Parathyroid adenoma (tissue), 2 donors: Measurements from ENCODE around the gene GNB3.
"Not testable (repeated sequence)": the region's sequence is repeated elsewhere in the genome, so short reads cannot be mapped to it uniquely, and the experiment has no call there.

Experiments
- H2AFZ ChIP-seq: fragments of 300-600 bp; sonication (generic); one replicate; pipeline ENCODE4 v1.7.0; 2017; ENCODE audit warnings: antibody characterized with exemption, mild to moderate bottlenecking
- H3K27ac ChIP-seq: fragments of 300-600 bp; sonication (generic); one replicate; pipeline ENCODE4 v1.7.0; 2017
- H3K27me3 ChIP-seq: fragments of 300-600 bp; sonication (generic); one replicate; pipeline ENCODE4 v1.7.0; 2017; ENCODE audit warnings: low read length; ENCODE audit not compliant: control insufficient read depth, insufficient read depth
- H3K36me3 ChIP-seq: fragments of 300-600 bp; sonication (generic); one replicate; pipeline ENCODE4 v1.7.0; 2017; ENCODE audit warnings: low read length; ENCODE audit not compliant: control insufficient read depth, insufficient read depth
- H3K4me1 ChIP-seq: fragments of 300-600 bp; sonication (generic); one replicate; pipeline ENCODE4 v1.7.0; 2017; ENCODE audit warnings: control low read depth
- H3K4me2 ChIP-seq: fragments of 300-600 bp; sonication (generic); one replicate; pipeline ENCODE4 v1.7.0; 2017; ENCODE audit warnings: low read length
- H3K4me3 ChIP-seq: fragments of 300-600 bp; sonication (generic); one replicate; pipeline ENCODE4 v1.7.0; 2017; ENCODE audit warnings: low read depth, low read length
- H3K79me2 ChIP-seq: fragments of 300-600 bp; sonication (generic); one replicate; pipeline ENCODE4 v1.7.0; 2017; ENCODE audit warnings: control low read depth
- H3K9ac ChIP-seq: fragments of 300-600 bp; sonication (generic); one replicate; pipeline ENCODE4 v1.7.0; 2017; ENCODE audit warnings: mild to moderate bottlenecking
- H3K9me3 ChIP-seq: fragments of 300-600 bp; sonication (generic); one replicate; pipeline ENCODE4 v1.7.0; 2017; ENCODE audit warnings: low read length; ENCODE audit not compliant: control insufficient read depth
- TF ChIP-seq, protein P1 (sequence below): fragments of 300-600 bp; sonication (generic); IDR thresholded peaks from one replicate; pipeline ENCODE4 v1.7.0; 2017; ENCODE audit warnings: antibody characterized with exemption, mild to moderate bottlenecking
- donor health status: primary hyperparathyroidism.

Gene GNB3

DNA sequence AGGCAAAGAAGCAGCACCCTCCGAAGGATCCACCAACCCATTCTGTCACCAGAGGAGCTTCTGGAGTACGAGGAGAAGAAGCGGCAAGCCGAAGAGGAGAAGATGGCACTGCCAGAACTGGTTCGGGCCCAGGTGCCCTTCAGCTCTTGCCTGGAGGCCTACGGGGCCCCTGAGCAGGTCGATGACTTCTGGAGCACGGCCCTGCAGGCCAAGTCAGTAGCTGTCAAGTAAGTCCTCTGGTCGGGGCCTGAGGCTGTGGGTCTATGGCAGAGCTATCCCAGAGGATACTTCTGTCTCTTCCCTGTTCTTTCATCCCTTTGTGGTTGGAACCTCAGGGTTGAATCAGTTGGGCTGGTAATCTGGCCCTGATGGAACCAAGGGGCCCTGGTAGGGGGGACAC, 20.7 kb downstream of the GNB3 start:
- H3K4me1 ChIP-seq, result no peaks in the 10 kb centered on the region
- H2AFZ ChIP-seq, result no peak overlapping the region
- no peaks in the 10 kb centered on the region for H3K36me3 ChIP-seq
- H3K9me3 ChIP-seq, result no peaks in the 10 kb centered on the region
- H3K79me2 ChIP-seq, result peaks cover 5% of the 10 kb centered on the region
- no peak overlapping the region for H3K9ac ChIP-seq
- H3K27ac ChIP-seq, result no peak overlapping the region
- H3K27me3 ChIP-seq, result no peaks in the 10 kb centered on the region
- TF ChIP-seq, protein P1, sequence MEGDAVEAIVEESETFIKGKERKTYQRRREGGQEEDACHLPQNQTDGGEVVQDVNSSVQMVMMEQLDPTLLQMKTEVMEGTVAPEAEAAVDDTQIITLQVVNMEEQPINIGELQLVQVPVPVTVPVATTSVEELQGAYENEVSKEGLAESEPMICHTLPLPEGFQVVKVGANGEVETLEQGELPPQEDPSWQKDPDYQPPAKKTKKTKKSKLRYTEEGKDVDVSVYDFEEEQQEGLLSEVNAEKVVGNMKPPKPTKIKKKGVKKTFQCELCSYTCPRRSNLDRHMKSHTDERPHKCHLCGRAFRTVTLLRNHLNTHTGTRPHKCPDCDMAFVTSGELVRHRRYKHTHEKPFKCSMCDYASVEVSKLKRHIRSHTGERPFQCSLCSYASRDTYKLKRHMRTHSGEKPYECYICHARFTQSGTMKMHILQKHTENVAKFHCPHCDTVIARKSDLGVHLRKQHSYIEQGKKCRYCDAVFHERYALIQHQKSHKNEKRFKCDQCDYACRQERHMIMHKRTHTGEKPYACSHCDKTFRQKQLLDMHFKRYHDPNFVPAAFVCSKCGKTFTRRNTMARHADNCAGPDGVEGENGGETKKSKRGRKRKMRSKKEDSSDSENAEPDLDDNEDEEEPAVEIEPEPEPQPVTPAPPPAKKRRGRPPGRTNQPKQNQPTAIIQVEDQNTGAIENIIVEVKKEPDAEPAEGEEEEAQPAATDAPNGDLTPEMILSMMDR, result no peak
- H3K4me3 ChIP-seq, result no peak overlapping the region
- H3K4me2 ChIP-seq, result no peak overlapping the region

DNA sequence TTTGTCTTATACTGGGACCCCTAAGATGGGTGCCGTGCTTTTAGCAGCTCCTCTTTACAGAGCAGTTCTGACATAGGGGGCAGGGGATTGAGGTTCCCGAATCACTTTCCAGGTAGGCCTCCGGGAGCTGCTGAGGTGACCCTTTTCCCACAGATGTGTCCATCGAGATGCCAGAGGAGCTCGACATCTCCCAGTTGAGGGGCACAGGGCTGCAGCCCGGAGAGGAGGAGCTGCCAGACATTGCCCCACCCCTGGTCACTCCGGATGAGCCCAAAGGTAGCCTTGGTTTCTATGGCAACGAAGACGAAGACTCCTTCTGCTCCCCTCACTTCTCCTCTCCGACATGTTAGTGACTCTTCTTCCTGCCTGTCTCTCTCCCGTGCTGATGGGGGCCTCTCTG, 22.3 kb downstream of the GNB3 start:
- TF ChIP-seq, protein P1, result no peak
- Histone ChIP-seq H3K9ac (no peak overlapping the region), H3K36me3 (no peaks in the 10 kb centered on the region), H3K9me3 (no peaks in the 10 kb centered on the region), H3K79me2 (peaks cover 2% of the 10 kb centered on the region), H3K4me3 (no peak overlapping the region), H3K27me3 (no peaks in the 10 kb centered on the region), H3K27ac (no peak overlapping the region), H3K4me2 (no peak overlapping the region), H3K4me1 (peaks cover 2% of the 10 kb centered on the region), H2AFZ (no peak overlapping the region)

DNA sequence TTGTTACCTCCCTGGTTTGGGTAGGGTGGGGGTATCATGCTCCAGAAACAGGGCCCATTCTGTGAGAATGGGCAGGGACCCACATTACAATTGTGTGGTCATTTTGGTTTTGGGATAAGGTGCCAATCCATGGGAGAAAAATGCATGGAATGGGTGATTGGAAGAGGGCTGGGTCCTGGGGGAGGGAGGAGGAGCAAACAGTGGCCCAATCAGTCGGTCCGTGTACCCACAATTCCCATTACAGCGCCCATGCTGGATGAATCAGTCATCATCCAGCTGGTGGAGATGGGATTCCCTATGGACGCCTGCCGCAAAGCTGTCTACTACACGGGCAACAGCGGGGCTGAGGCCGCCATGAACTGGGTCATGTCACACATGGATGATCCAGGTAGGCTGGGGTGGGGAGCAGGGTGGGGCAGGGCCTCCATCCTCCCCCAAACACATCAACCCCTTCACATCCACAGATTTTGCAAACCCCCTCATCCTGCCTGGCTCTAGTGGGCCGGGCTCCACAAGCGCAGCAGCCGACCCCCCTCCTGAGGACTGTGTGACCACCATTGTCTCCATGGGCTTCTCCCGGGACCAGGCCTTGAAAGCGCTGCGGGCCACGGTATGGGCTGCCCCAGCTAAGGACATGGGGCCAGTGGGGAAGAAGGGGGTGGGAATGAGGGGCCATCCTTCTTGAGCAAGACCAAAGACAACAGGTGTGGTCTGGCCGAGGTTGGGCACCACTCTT, 23.0 kb downstream of the GNB3 start:
- no peaks in the 10 kb centered on the region for H3K79me2 ChIP-seq
- H3K36me3 ChIP-seq, result no peaks in the 10 kb centered on the region
- H3K27ac ChIP-seq, result no peak overlapping the region
- H3K9me3 ChIP-seq, result no peaks in the 10 kb centered on the region
- H2AFZ ChIP-seq, result no peak overlapping the region
- TF ChIP-seq, protein P1, result no peak
- no peak overlapping the region for H3K4me2 ChIP-seq
- no peaks in the 10 kb centered on the region for H3K27me3 ChIP-seq
- H3K4me3 ChIP-seq, result no peak overlapping the region
- no peak overlapping the region for H3K9ac ChIP-seq
- peaks cover 8% of the 10 kb centered on the region for H3K4me1 ChIP-seq

DNA sequence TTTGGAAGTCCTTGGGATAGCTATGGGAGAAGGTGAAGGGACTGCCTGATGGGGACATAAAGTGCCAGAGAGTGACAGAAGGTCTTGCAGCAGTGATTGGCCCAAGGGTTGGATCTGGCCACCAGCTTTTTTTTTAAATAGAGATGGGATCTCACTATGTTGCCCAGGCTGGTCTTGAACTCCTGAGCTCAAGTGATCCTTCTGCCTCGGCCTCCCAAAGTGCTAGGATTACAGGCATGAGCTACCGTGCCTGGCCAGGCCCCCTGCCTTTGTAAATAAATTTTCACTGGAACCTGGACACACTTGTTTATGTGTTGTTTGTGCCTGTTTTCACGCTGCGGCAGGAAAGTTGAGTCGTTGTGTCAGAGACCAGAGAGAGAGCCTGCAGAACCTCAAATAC, 24.6 kb downstream of the GNB3 start:
- not testable (repeated sequence) for H3K27ac ChIP-seq, H3K36me3 ChIP-seq

DNA sequence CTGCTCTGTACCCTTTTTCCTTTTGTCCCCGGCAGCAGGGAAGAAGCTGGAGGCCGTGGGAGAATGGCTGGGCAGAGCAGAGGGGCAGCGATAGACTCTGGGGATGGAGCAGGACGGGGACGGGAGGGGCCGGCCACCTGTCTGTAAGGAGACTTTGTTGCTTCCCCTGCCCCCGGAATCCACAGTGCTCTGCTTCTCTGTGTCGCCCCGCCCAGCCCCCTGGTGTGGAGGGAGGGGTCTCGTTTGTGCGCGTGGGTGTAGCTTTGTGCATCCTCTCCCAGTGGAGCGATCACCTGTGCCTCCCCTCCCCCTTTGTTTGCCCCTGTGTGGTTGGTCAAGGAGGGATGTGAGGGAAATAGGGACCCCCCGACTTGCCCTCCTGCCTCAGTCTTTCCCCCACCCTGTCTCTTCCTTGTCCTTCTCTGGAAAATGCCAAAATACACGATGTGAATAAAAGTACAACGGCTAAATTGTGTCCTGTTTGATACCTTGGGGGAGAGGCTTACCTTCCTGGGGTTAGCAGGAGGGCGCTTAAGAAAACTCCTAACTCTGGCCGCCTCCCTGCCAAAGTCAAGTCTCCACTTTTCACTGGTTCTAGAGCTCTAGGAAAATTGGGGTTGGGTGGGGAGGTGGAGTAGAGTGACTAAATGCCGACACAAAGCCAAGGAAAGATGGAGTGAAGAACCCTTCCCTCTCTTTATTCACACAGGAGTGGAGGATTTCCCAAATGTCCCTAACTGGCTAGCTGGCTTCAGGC, 25.6 kb downstream of the GNB3 start:
- H3K4me2 ChIP-seq, result peak overlapping the region; percentile 86
- no peaks in the 10 kb centered on the region for H3K27me3 ChIP-seq
- no peak overlapping the region for H3K9ac ChIP-seq
- H3K27ac ChIP-seq, result peak overlapping the region; percentile 98
- H3K4me3 ChIP-seq, result no peak overlapping the region
- H3K79me2 ChIP-seq, result no peaks in the 10 kb centered on the region
- peak overlapping the region; percentile 87 for H2AFZ ChIP-seq
- no peaks in the 10 kb centered on the region for H3K9me3 ChIP-seq
- TF ChIP-seq, protein P1, result no peak
- H3K36me3 ChIP-seq, result no peaks in the 10 kb centered on the region
- H3K4me1 ChIP-seq, result peaks cover 20% of the 10 kb centered on the region

More for the DNA sequence above, 24.6 kb downstream of the GNB3 start:
- not testable (repeated sequence) for H3K4me3 ChIP-seq, H2AFZ ChIP-seq, H3K27me3 ChIP-seq, H3K4me2 ChIP-seq, H3K9me3 ChIP-seq, H3K9ac ChIP-seq, H3K79me2 ChIP-seq
- H3K4me1 ChIP-seq, result peaks cover 17% of the 10 kb centered on the region
